Fibroblast of skin of left biceps (primary cell): Measurements from ENCODE around the gene EPHA8.

Source experiments
- DNase-seq, 2 experiments: peaks; one replicate each; pipeline ENCODE4 v3.0.0-alpha.2; 2013; ENCODE audit warnings: low read depth in 2 of 2

The EPHA8 gene

GRCh38 chr1:22592919-22593790 is 29.9 kb downstream of the EPHA8 start:
- no peak for DNase-seq

- DNase-seq = no peak
These were observed 31.1 kb downstream of the EPHA8 start for GRCh38 chr1:22594396-22594795.

- DNase-seq = no peak
These were observed 31.8 kb downstream of the EPHA8 start for GRCh38 chr1:22595108-22595507.

- DNase-seq = no peak
These were observed 34.1 kb downstream of the EPHA8 start for GRCh38 chr1:22597301-22597965.

GRCh38 chr1:22597996-22598395 is 34.7 kb downstream of the EPHA8 start:
- DNase-seq = no peak

- DNase-seq = no peak
These were observed 35.4 kb downstream of the EPHA8 start for GRCh38 chr1:22598736-22599135.

- no peak for DNase-seq
These were observed 37.0 kb downstream of the EPHA8 start for GRCh38 chr1:22600071-22600816.

GRCh38 chr1:22600817-22601605 is 37.7 kb downstream of the EPHA8 start:
- DNase-seq = no peak

GRCh38 chr1:22601610-22602009 is 38.3 kb downstream of the EPHA8 start:
- no peak for DNase-seq

GRCh38 chr1:22602060-22602740 is 38.9 kb downstream of the EPHA8 start:
- no peak for DNase-seq

- DNase-seq = no peak
These were observed 42.9 kb downstream of the EPHA8 start for GRCh38 chr1:22606161-22606560.

GRCh38 chr1:22607154-22607553 is 43.9 kb downstream of the EPHA8 start:
- DNase-seq = no peak

- no peak for DNase-seq
These were observed 45.1 kb downstream of the EPHA8 start for GRCh38 chr1:22608361-22608760.

- no peak for DNase-seq
These were observed 46.0 kb downstream of the EPHA8 start for GRCh38 chr1:22609291-22609690.

GRCh38 chr1:22611530-22611947 is 48.2 kb downstream of the EPHA8 start:
- DNase-seq = peak; percentile 10 to 16

GRCh38 chr1:22612671-22613571 is 49.6 kb downstream of the EPHA8 start:
- no peak for DNase-seq

GRCh38 chr1:22613572-22613918 is 50.3 kb downstream of the EPHA8 start:
- DNase-seq = no peak

GRCh38 chr1:22613951-22614350 is 50.7 kb downstream of the EPHA8 start:
- no peak for DNase-seq

GRCh38 chr1:22615886-22616285 is 52.6 kb downstream of the EPHA8 start:
- no peak for DNase-seq

GRCh38 chr1:22616571-22616970 is 53.3 kb downstream of the EPHA8 start:
- no peak for DNase-seq
